Stimulated activated CD8-positive, alpha-beta memory T cell treated with anti-CD3 and anti-CD28 coated beads, Interleukin-7, amount 100 ng/mL, for 1 hour (primary cell): ENCODE results near the gene NAA40.

Experiments
- DNase-seq, 2 donors: peaks; one replicate each; pipeline ENCODE4 v3.0.0-alpha.2; 2020; ENCODE audit warnings: low read depth in 2 of 2

NAA40 gene

DNA sequence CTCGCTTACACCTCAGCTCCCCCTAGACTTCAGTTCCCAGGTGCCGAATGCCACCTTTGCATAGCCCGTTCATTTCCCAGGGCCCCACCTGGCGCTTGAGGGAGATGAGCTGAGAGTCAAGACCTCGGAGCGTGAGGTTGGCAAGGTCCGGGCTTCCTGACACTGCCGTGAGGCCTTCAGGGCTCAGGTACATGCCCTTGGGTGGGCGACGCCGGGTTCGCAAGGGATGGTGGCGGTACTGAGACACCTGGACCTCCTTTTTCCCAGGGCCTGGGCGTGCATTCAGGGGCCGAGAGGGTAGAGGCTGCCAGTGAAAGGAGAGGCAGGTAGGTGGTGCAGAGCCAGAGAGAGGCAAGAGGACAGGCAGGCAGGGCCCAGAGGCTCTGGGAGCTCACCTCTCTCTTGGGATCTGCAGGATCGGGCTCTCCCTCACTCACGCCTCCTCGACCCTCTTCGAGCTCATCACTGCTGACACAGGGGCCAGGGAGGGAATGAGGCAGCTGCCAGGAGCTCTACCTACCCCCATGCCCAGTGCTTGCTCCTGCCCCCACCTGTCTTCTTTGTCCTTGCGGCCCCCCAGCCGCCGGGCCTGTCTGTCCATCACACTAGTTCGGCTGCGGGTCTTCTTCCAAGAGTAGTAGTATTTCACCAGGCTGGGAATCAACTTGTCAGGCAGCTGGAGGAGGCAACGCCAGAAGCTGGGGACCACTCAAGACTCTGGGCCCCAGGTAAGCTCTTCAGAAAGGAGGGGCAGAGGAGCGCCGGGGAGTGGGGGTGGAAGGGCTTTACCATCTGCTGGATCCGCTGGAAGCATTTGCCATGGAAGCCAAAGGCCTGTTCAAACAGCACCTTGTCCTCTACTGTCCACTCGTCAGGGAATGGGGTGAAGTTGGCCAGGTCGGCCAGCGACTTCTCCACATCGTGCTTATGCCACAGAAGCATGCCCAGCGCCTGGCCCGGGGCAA, 24.7 kb upstream of the NAA40 start:
- DNase-seq: no peak

DNA sequence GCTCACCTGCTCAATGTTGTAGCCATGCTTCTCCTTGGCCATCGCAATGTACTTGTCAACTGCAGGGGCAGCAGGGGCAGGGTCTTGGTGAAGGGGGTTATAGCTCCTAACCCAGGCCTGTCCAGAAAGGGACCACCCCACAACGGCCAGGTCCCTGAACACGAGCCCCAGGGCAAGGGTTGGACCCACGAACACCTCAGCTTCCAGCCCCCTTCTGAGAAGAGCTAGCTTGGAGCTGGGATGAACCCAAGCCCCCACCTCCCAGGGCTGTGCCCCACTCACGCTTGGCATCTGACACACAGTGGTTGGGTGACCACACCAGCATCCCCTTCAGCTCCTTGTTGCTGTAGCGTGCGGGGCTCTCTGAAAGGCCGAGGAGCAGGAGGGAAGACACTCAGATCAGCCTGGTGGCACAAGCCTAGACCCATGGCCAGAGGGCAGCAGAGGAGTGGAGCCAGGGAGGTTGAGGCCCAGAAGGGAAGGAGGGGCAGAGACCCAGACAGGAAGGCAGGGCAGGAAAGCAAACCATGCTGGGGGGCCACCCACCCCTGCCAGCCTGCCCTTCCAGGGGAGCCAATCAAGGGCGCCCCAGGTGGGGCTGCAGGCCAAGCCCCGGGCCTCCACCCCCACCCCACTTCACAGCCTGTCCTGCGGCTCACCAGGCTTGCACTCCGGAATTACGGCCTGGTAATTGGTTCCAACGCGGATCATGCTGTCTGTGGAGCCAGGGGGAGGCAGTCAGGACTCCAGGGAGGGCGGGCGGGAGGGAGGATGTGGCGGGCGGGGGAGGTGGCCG, 23.7 kb upstream of the NAA40 start:
- no peak for DNase-seq

DNA sequence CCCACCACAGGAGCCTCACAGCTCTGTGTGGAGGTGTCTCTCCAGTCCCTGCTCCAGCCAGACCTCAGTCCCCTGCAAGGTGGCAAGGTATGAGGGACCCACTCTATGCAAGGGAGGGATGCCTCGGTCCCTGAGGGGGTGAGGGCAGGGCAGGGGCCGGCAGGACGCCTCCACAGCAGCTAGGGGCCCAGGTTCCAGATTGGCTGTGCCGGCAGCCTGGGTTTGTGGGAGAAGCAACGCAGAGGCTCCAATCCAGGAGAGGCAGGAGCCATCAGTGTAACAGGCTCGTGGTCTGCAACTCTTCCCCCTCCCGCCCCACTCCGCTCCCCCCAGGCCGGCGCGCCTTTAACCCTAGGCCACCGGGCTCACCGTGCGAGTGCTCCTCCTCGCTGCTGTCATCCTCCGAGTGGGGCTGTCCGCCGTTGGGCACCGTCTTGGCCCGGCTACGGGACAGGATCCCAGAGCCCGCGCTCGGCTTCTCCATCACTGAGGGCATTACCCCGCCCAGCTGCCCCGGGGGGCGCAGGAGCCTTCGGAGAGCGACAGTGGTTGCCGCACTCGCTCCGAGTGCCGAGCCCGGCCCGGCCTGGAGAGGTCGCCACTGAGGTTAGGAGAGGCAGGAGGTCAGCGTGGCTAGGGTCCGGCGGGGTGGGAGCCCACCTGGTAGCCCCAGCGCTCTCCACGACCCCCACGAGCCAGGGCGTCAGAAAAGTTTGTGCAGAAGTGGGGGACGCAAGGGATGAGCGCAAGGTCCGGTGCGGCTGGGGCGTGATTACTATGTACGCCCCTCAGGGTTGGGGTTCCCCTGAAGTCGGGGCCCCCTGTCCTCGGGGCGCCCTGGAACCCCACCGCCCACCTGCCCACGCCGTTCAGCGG, 22.6 kb upstream of the NAA40 start:
- DNase-seq: no peak

DNA sequence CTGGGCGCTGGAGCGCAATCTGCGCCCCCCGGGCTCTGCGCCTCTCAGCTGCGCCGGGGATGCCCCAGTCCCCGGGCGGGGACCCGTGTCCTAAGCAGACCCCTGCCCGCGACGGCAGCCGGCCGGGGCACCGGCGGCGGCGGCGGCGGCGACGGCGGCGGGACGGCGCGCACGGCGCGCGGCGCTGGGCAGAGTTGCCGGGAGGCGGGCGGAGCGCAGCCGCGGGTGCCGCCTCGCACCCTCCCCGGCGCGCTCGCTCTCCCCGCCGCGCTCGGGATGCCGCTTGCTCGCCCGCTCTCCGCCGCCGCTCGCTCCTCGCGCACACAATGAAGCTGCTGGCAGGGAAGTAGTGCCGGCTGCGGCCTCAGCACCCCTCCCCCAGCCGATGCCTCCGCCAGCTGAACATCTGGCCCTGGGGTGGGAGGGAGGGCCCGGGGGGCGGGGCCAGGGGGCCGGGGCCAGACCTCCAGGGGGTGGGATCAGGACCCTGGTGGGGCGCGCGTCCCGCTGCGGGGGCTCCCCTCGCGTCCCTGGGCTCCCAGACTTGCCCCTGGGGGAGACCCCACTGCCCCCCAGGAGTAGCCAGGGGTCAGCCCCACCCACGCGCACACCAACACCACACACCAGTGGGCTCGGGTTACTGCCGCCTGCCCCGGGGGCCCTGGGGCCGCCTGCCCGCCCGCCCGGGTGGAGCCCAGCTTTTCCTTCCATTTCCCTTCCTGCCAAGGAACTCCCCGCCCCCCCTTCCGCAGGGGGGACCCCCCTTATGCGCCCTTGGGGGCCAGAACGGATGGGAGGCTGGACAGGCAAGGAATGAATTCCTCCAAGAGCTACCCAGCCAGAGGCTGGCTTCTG, 21.7 kb upstream of the NAA40 start, which contains the start of gene RCOR2:
Gene RCOR2 (minus strand): TSS at position 328 of the 855 bp plus-strand sequence. CDS start 708 bp downstream, outside the sequence.
- DNase-seq: peak in 1 of 2 donors; percentile 20

GRCh38 chr11:63917692-63918506, 20.9 kb upstream of the NAA40 start:
- DNase-seq: no peak

DNA sequence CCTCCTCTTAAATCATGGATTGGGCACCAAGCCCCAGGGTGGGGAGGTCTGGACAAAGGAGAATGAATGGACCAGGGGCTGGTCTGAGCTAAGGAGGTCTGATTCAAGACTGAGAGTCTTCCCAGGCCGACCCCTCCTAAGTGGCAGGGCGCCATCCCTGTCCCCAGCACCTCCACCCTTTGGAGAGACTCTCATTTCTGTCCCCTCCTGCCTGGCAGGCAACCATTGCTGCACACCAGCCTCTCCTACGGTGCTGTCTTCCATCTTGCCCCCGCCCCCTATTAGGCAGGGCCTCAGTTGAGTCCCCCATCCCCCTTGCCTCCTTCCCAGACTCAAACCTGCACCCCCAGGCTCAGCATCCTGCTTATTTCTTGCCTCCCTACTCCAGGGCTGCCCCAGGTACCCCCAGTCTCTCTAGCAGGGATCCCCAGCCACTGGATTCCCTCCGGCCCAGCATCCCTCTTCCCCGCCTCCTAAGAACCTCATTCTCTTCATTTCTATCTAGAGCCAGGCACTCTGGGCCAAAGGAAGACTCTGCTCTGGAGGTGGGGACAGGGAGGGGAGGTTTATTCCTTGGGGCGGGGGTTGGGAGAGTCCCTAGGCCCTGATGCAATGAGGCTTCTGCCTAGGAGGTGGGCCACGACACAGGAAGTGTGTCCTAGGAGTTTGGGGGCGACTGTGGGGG, 20.2 kb upstream of the NAA40 start:
- no peak for DNase-seq

DNA sequence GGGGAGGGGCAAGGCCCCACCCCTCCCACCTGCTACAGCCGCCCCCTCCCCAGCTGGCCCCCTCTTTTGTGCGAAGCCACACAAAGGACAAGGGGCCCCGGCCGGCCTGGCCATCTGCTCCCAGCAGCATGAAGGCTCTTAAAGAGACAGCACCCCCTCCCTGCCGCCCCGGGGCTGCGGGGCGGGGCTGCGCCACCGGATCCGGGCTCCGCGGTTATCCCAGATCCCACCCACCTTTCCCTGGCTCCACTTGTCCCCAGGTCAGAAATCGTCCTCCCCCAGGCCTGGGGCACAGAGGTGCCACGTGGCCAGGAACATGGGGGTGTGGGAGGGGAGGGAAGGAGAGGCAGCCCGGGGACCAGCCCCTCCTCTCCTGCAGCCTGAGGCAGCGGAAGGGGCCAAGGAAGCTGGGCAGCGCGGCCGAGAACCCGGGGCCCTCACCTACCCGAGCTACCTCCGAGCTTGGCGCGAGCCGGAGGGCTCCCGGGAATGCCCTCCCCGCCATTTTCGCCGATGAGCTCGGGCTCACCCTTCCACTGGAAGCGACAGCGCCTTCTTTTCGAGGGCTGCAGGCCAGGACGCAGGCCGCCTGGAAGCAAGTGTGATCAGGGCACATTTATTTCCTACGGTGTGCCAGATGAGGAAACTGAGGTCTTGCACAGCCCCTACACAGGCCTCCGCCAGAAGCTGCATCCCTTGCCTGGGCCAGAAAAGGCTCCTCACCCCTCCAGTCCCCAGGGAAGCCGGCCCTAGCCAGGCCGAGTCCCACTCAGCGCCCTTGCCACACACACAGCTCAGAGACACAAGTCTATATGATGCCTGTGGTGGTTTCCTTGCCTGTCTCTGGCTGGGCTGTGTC, 19.3 kb upstream of the NAA40 start:
- DNase-seq: no peak

DNA sequence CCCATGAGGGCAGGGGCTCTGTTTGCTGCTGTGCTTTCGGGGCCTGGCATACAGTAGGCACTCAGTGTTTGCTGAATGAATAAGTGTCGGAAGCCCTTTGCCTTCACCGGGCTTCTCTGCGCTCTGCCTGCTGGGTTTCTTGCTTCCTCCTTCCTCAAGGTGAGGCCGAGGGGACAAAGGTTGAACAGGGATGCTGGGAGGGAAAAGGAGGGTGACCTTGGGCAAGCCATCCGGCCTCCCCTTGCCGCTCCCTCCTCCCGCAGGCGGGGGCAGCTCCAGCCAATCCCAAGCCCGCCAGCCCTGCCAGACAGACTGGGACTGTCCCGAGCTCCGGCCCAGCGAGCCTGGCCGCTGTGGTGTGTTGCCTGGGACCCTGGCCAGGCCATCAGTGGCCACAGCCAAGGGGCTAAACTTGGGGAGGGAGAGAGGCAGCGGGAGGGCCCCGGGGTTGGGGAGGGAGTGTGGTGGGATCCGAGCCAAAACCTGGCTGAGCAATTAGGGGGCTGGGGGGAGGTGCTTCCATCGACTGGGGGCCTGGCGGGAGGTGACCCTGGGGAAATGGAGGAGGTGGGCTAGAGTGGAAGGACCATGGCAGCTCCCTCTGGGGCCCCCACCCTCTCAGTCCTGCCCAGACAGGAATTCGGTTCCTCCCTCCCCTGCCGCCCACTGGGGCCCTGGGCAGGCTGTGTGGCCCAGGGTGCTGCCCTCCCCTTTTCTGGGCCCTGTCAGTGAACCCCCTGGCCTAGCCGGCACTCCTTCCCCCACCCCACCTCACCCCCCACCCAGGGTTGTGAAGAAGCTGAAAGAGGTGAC, 18.5 kb upstream of the NAA40 start:
- no peak for DNase-seq

- no peak for DNase-seq
These were observed 17.8 kb upstream of the NAA40 start for GRCh38 chr11:63920939-63921417.

GRCh38 chr11:63922673-63923192, 16.1 kb upstream of the NAA40 start:
- DNase-seq: no peak

- DNase-seq: no peak
These were observed 15.5 kb upstream of the NAA40 start for GRCh38 chr11:63923319-63923718.

GRCh38 chr11:63929616-63930015, 9.2 kb upstream of the NAA40 start:
- no peak for DNase-seq

DNA sequence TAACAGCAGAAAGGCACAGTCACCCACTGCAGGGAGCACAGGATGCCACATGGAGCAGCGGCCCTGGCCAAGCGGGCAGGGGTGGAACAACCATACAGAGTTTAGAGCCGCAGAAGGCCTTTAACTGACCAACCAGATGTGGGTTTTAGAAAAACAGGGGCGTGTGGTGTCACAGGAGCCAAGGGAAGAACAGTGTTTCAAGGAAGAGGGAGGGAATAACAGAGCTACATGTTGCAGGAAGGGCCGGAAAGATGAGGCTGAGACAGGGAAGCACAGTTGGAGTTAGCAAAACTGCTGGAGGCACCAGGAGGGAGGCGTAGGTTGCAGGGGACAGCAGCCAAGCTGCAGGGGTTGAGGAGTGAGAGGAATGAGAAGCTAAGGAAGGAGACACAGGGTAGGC, 7.8 kb upstream of the NAA40 start:
- no peak for DNase-seq

DNA sequence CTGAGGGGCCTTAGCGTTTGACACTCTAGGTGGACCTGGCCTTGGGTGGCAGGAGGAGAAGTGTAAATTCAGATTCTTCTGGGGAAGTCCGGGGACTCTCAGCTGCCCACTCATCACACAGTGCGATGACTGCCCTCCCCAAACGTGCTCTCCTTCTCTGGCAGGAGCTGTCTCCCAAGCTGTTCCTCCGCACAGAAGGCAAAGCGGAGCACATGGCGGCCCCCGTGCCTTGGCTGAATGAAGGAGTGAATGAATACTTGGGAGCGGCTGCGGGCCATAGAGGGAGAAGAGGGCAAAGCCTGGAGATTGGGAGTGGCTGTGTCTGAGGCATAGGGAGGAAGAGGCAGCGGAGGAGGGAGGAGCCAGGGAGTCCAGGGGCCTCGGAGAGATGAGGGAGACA, 6.9 kb upstream of the NAA40 start:
- DNase-seq: no peak

DNA sequence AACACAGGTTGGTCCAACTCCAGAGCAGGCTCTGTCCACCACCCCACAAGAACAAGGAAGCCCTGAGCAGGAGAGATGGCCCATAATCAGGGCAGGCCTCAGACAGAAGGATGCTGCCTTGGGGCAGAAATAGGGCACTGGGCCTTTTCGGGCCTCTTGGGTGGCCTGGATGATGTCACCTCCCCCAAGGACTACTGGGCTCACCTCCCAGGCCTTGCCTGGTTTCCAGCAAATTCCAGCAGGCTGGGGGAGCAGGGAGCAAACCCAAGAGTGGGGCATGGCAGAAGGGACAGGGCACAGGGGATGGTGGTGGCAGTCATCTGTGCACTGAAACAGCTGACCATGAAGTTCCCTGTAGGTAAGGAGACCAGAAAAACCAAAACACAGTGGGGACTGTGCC, 5.3 kb upstream of the NAA40 start:
- DNase-seq: no peak

DNA sequence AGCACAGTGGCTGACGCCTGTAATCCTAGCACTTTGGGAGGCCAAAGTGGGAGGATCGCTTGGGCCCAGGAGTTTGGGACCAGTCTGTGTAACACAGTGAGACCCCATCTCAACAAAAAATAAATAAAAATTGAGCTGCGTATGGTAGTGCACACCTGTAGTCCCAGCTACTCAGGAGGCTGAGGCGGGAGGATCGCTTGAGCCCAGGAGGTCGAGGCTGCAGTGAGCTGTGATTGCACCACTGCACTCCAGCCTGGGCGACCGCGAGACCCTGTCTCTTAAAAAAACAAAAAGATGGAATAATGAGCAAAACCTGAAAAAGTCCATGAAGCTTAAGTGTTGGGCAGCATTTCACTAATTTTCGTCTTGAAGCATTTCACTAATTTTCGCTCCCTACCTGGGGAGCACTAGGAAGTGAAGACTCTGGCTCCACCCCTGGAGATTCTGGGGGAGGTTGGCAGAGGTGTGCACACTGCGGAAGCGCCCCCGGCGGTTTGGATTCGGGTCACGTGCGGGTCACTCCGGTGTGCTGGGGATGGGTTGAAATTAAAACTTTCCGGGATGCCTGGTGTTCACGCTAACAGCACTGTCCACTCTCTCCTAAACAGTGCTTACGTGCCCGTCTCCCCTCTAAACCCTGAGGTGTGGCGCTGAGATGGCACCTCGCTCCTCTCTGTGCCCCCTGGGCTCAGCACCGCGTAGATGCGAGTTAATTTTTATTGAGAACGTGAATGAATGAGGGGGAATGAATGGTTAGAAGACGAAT, 906 bp upstream of the NAA40 start:
- DNase-seq: no peak
